ENCODE results near the gene EFCAB6. TPM values are rescaled to one million over a fixed set of nuclear protein-coding genes. Genes with fewer than 3 reads are reported as not detected.

EFCAB6 gene
- total and polyA plus RNA-seq, 10 donors, result 0.07 to 2.8 (median 0.78) TPM

- Histone ChIP-seq H3K4me3 (no peak overlapping the region), H3K27me3 (replicated peaks in 1 of 7) (peaks cover 0 to 27% (median 0%) of the 10 kb centered on the region in 7 donors), H3K27ac (no peak overlapping the region), H3K36me3 (no peaks in the 10 kb centered on the region), H3K9me3 (no peaks in the 10 kb centered on the region), H3K4me1 (no peaks in the 10 kb centered on the region)
- WGBS, 5 donors, result 71 to 84% (median 79%) methylated on average over 7 to 9 of the region's 9 CpGs
- no peak for DNase-seq
- TF ChIP-seq POLR2AphosphoS5 (IDR thresholded peaks at IDR 0.05) (no peak), CTCF (IDR thresholded peaks at IDR 0.05 in 8 of 11, conservative IDR thresholded peaks at IDR 0.05 in 3 of 11) (no peak), POLR2A (IDR thresholded peaks at IDR 0.05) (no peak)
- intact Hi-C loops (cut with DNase I; ENCODE audit: low total_unique reads), result no loop called here
Measured at GRCh38 chr22:43510281-43511070, 301.6 kb downstream of the EFCAB6 start.

- Histone ChIP-seq H3K36me3 (no peaks in the 10 kb centered on the region), H3K27ac (no peak overlapping the region)
- 81 to 92% (median 83%) methylated on average over 2 of the region's 2 CpGs for WGBS, 5 donors
Measured at GRCh38 chr22:43509337-43509736, 302.8 kb downstream of the EFCAB6 start.

GRCh38 chr22:43508489-43508888 is 303.6 kb downstream of the EFCAB6 start:
- no peaks in the 10 kb centered on the region for H3K4me1 ChIP-seq
- no peak for DNase-seq
- intact Hi-C loops (cut with DNase I; ENCODE audit: low total_unique reads), result no loop called here
- no peak for TF ChIP-seq POLR2A (IDR thresholded peaks at IDR 0.05)
- no peak for TF ChIP-seq CTCF (IDR thresholded peaks at IDR 0.05 in 8 of 11, conservative IDR thresholded peaks at IDR 0.05 in 3 of 11)
- no peak for TF ChIP-seq POLR2AphosphoS5 (IDR thresholded peaks at IDR 0.05)
- no peaks in the 10 kb centered on the region for H3K36me3 ChIP-seq
- peaks cover 0 to 16% (median 0%) of the 10 kb centered on the region in 7 donors for H3K27me3 ChIP-seq (replicated peaks in 1 of 7)
- no peak overlapping the region for H3K4me3 ChIP-seq
- no peak overlapping the region for H3K27ac ChIP-seq
- no peaks in the 10 kb centered on the region for H3K9me3 ChIP-seq

More at GRCh38 chr22:43509337-43509736, 302.8 kb downstream of the EFCAB6 start:
- no peak overlapping the region for H3K4me3 ChIP-seq
- no peaks in the 10 kb centered on the region for H3K9me3 ChIP-seq
- no peak for TF ChIP-seq POLR2A (IDR thresholded peaks at IDR 0.05)
- TF ChIP-seq CTCF (IDR thresholded peaks at IDR 0.05 in 8 of 11, conservative IDR thresholded peaks at IDR 0.05 in 3 of 11), result no peak
- no peak for TF ChIP-seq POLR2AphosphoS5 (IDR thresholded peaks at IDR 0.05)
- peaks cover 0 to 16% (median 0%) of the 10 kb centered on the region in 7 donors for H3K27me3 ChIP-seq (replicated peaks in 1 of 7)
- intact Hi-C loops (cut with DNase I; ENCODE audit: low total_unique reads), result no loop called here
- DNase-seq, result no peak
- no peaks in the 10 kb centered on the region for H3K4me1 ChIP-seq

GRCh38 chr22:43507235-43507634 is 304.9 kb downstream of the EFCAB6 start:
- H3K27me3 ChIP-seq (replicated peaks in 1 of 7), result peaks cover 0 to 15% (median 0%) of the 10 kb centered on the region in 7 donors
- no peak for DNase-seq
- 72 to 78% (median 75%) methylated on average over 8 of the region's 8 CpGs for WGBS, 5 donors

More at GRCh38 chr22:43507235-43507634, 304.9 kb downstream of the EFCAB6 start:
- no peaks in the 10 kb centered on the region for H3K36me3 ChIP-seq
- intact Hi-C loops (cut with DNase I; ENCODE audit: low total_unique reads), result no loop called here
- no peak overlapping the region for H3K27ac ChIP-seq
- H3K9me3 ChIP-seq, result no peaks in the 10 kb centered on the region
- TF ChIP-seq POLR2A (IDR thresholded peaks at IDR 0.05) (no peak), CTCF (IDR thresholded peaks at IDR 0.05 in 8 of 11, conservative IDR thresholded peaks at IDR 0.05 in 3 of 11) (no peak), POLR2AphosphoS5 (IDR thresholded peaks at IDR 0.05) (no peak)
- H3K4me3 ChIP-seq, result no peak overlapping the region
- no peaks in the 10 kb centered on the region for H3K4me1 ChIP-seq
